RWPE1 (cell line): ENCODE results near the gene CSMD2.

Experiments used
- CTCF ChIA-PET: fragments of 350-600 bp; sonication (Branson Sonifier 250); formaldehyde crosslinking; extraction: SDS; loops from one replicate; lab custom pipeline; 2021; lab: Yijun Ruan, JAX
- POLR2A ChIA-PET: fragments of 400-600 bp; formaldehyde crosslinking; extraction: SDS; loops from one replicate; lab custom pipeline; 2020; ENCODE audit warnings: antibody characterized with exemption; ENCODE audit not compliant: low non-redundant PET; lab: Yijun Ruan, JAX
- DNase-seq: peaks from one replicate; pipeline ENCODE4 v3.0.0; 2012; ENCODE audit warnings: low spot score
- H3K27ac ChIP-seq: fragments of 450-650 bp; 2 replicates; pipeline ENCODE4 v1.5.1; 2017
- CTCF ChIP-seq: fragments of 450-650 bp; conservative IDR thresholded peaks from 2 replicates; pipeline ENCODE4 v1.5.1; 2017; ENCODE audit warnings: low read depth, mild to moderate bottlenecking

The CSMD2 gene

GRCh38 chr1:33667386-33668282 is 497.4 kb downstream of the CSMD2 start:
- no peak for TF ChIP-seq CTCF
- POLR2A ChIA-PET, result no interaction called here
- H3K27ac ChIP-seq, result no peak overlapping the region
- DNase-seq, result no peak
- CTCF ChIA-PET, result interaction anchor here (0.6 kb wide), 1 partner anchor 67 kb away, joined by 6 read pairs; no protein-coding TSS in a partner anchor

GRCh38 chr1:33666616-33667015 is 498.4 kb downstream of the CSMD2 start:
- POLR2A ChIA-PET, result no interaction called here
- no peak overlapping the region for H3K27ac ChIP-seq
- TF ChIP-seq CTCF, result no peak
- no peak for DNase-seq
- CTCF ChIA-PET, result no interaction called here

- H3K27ac ChIP-seq, result no peak overlapping the region
- POLR2A ChIA-PET, result no interaction called here
- CTCF ChIA-PET, result no interaction called here
- no peak for TF ChIP-seq CTCF
- DNase-seq, result no peak
Measured at GRCh38 chr1:33661811-33662454, 503.1 kb downstream of the CSMD2 start.

- DNase-seq, result no peak
- ChIA-PET POLR2A (interaction anchor here (0.5 kb wide), 1 partner anchor 32 kb away, joined by 3 read pairs; no protein-coding TSS in a partner anchor), CTCF (no interaction called here)
- TF ChIP-seq CTCF, result no peak
- no peak overlapping the region for H3K27ac ChIP-seq
Measured at GRCh38 chr1:33660956-33661355, 504.1 kb downstream of the CSMD2 start.

GRCh38 chr1:33660244-33660643 is 504.8 kb downstream of the CSMD2 start:
- POLR2A ChIA-PET, result no interaction called here

More at GRCh38 chr1:33660244-33660643, 504.8 kb downstream of the CSMD2 start:
- CTCF ChIA-PET, result no interaction called here
- no peak for TF ChIP-seq CTCF
- no peak for DNase-seq
- H3K27ac ChIP-seq, result no peak overlapping the region
